NCI-H128 (cell line): ENCODE results near the gene SPATA6L.
"Not testable (repeated sequence)": the region's sequence is repeated elsewhere in the genome, so short reads cannot be mapped to it uniquely, and the experiment has no call there.

Experiments
- DNase-seq: peaks from one replicate; lab custom pipeline; 2025; ENCODE audit not compliant: unreplicated experiment; lab: John Stamatoyannopoulos, UW

SPATA6L gene

DNA sequence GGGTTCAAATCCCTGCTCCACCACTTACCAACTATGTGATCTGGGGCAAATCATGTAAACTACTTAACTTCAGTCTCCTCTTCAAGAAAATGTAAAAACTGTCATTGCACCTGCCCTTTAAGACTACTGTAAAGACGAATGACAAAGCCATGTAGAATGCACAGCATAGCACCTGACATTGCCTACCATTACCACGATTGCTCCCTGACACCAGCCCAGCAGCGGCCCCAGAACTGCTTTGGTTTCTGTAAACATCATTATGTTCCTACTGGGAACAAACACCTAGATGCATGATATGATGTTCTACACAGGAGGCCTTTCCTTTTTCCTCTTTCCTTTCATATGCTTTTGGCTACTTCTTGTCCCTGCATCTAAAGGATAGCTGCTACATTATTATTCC is 27.3 kb downstream of the SPATA6L start:
- no peak for DNase-seq

DNA sequence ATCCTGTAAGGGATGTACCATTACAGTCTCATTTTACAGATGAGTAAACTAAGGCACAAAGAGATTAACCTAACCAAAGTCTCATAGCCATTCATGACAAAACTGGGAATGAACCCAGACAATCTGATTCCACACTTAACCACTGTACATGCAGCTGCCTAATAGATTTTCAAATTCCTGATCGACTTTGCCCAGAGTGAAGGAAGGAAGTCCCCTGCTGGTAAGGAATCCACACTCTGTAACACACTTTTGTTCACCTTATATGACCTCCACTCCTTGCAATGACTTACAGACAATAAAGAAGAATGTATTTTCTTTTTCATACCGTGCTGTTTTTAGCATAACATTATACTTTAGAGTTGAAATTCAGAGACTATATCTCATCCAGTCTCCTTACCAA is 35.4 kb downstream of the SPATA6L start:
- no peak for DNase-seq

DNA sequence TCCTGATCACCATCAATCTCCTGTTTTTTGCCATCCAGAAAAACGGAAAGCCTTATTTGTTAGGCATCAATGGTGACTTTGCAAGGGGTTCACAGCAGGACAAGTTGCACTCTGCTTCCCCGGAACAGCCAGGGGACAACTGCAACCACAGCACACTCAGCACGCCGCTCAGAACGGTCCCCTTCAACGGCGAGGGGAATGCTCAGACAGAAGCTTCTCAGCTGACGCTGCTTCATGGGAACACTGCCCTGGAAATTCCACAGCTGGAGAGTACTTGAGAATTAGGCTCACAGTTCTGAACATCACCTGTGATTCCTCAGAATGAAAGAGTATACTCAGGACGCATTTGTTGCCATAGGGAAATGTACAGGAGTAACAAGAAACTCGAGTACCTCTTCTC is 44.3 kb downstream of the SPATA6L start:
- DNase-seq, result no peak

- DNase-seq, result no peak
Observed at GRCh38 chr9:4620881-4621555, 45.3 kb downstream of the SPATA6L start.

DNA sequence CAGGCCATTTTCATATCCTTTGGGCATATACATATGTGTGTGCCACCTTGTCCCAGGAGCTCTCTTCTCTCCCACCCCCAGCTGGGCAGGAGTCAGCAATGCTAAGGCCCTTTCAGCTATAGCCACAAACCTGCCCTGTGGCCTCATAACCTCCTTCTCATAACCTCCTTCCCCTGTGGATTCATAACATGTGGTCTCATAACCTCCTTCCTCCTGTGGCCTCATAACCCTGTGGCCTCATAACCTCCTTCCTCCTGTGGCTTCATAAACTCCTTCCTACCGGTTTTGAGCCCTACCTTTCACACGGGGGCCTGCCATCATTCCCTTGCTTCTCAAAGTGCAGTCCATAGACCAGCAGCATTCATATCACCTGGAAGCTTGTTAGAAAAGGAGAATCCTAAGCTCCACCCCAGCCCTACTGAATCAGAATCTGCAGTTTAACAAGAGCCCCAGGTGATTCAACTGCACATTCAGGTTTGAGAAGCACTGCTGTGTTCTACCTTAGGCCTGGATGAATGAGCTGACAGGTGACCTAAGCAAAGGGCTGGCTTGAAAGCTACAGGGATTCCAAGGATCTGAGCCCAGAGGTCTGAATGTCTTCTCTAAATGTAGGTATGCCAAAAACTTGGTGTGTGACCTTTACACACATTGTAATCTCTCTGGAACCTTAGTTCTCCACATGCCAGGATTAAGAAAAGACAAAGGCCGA is 46.1 kb downstream of the SPATA6L start:
- DNase-seq, result no peak

- DNase-seq, result no peak
Observed at GRCh38 chr9:4618700-4619099, 47.6 kb downstream of the SPATA6L start.

GRCh38 chr9:4617752-4618151 is 48.5 kb downstream of the SPATA6L start:
- DNase-seq, result no peak

- no peak for DNase-seq
Observed at GRCh38 chr9:4615778-4616177, 50.5 kb downstream of the SPATA6L start.

DNA sequence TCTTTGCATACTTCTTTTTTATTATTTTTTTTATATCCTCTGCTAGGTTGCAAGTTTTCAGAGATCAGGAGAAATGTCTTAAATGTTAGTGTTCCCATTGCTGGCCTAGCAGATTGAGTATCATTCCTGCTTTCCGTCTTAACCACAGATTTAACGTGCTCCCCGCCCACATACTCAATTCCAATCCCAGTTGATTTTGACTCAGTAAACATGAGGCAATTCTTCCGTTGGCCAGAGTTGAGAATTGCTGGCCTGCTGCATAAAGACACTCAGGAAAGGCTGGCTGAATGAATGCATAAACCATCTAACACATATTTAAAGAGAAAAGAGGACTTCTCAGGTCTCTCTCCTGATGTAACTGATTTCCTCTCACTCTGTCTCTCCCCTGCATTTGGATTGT is 51.0 kb downstream of the SPATA6L start:
- no peak for DNase-seq

GRCh38 chr9:4614627-4615026 is 51.7 kb downstream of the SPATA6L start:
- no peak for DNase-seq

DNA sequence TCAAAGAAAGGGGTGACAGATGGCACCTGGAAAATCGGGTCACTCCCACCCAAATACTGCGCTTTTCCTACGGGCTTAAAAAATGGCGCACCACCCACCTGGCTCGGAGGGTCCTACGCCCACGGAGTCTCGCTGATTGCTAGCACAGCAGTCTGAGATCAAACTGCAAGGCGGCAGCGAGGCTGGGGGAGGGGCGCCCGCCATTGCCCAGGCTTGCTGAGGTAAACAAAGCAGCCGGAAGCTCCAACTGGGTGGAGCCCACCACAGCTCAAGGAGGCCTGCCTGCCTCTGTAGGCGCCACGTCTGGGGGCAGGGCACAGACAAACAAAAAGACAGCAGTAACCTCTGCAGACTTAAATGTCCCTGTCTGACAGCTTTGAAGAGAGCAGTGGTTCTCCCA is 60.2 kb downstream of the SPATA6L start:
- DNase-seq, result not testable (repeated sequence)

- peak; percentile 76 for DNase-seq
Observed at GRCh38 chr9:4604678-4605095, 61.6 kb downstream of the SPATA6L start.

- no peak for DNase-seq
Observed at GRCh38 chr9:4603830-4604229, 62.5 kb downstream of the SPATA6L start.

DNA sequence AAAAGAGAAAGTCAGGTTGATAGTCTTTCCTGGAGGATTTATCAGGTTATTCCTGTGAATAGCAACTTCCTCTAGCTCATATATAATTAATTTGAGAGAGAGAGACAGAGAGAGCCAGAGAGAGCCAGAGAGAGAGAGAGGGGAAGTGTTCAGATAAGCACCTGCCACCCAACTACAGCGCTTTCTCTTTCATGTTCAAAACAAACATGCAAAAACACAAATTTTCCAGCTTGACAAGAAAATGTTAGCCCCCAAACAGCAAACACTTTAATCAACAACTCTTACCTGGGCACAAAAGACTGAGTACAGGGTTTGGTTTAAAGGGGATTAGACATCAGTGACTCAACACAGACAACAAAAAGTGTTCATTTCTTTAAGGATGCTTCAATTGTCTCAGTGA is 65.9 kb downstream of the SPATA6L start:
- no peak for DNase-seq

DNA sequence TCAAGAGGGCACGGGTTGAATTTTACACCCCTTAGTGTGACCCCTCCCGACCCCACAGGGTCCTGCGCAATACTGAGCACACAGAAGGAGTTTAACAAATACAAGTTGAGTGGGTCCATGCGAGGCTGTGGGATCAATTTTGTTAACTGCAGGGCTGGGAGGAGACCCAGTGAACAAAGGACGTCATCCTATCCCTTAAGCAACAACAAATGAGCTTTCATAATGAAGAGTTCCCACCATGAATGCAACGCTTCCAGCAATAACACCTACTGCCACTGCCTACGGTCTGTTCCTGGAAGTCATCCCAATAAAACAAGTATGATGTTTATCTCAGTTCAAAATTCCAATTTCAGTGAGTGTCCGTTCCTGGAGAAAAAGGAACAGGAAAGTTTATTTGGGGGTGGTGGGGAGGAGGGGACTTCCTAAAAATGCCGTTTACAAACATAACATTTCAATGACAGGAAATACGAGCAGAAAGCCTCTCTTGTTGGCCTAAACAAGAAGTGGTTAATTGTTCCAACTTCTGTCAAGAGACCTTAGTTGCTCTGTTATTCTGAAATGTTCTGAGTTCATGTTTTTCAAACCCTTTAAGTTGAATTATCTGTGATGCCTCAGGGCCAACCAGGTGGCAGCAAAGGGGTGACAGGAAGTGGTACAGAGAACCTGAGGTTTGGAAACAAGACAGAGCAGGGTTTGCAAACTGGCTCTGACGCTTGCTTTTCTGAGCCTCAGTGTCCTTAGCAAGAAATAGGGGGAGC is 69.9 kb downstream of the SPATA6L start:
- no peak for DNase-seq

DNA sequence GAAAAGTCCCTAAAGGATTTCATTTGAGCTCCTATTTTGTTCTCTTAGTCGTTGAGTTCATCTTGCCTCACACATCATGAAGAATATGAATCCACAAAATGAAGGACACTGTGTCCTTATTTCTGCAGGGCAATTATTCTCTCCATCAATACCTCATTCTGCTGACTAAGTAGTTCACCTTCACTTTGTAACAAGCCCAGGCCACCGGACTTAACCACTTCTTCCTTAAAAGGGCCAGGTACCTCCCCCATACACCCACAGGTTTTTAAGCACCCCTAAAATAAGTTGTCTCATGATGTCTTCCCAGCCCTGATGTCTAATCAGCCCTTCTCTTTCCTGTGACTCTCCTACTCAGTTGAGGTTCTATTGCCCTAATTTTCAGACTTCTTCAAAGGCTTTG is 71.3 kb downstream of the SPATA6L start:
- no peak for DNase-seq

- DNase-seq, result no peak
Observed at GRCh38 chr9:4594545-4594944, 71.7 kb downstream of the SPATA6L start.

DNA sequence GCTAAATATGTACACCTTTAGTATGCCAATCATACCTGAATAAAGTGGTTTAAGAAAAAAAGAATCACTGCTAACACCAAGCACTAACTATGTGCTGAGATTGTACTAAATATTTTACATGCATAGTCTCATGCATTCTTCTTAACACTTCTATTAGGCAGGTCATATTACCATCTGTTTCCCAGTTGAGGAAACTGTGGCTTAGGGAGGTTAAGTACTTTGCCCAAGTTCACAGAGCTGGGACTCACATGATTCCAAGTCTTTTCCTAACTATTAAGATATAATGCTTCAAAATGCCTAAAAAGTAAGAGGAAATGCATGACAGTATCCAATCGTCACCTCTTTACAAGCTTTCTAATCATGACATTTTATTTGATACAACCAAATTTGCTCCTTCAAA is 73.4 kb downstream of the SPATA6L start:
- DNase-seq, result no peak

GRCh38 chr9:4592295-4592694 is 74.0 kb downstream of the SPATA6L start:
- DNase-seq, result no peak

- no peak for DNase-seq
Observed at GRCh38 chr9:4591123-4591500, 75.2 kb downstream of the SPATA6L start.

- no peak for DNase-seq
Observed at GRCh38 chr9:4590430-4591122, 75.7 kb downstream of the SPATA6L start.

DNA sequence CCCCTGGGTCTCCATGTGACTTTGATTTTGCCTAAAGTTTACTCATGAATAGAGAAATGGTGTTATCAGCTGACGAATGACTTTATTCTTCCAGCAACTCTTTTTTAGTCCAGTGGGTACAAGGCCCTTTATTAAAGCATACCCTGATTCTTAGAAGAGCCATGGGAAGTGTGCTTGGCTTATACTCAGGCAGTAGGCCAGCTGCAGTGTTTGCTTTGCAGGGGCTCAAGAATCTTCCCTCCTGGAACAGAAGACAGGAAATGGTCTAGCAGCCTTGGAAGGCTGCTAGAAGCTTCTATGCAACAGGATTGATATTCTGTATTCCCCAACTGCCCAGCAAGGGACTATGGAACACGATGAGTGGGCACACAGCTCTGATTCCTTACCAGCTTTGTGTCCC is 77.6 kb downstream of the SPATA6L start:
- no peak for DNase-seq
